ENCODE measurements around the gene CCDC170. TPM values are rescaled to one million over a fixed set of nuclear protein-coding genes. Genes with fewer than 3 reads are reported as not detected.

Gene CCDC170
- total and polyA plus RNA-seq, 2 of the 8 experiments (the other 6 are each of a cell fraction or from before 2014, with no cell fraction given): 0.06 to 0.09 TPM

- Histone ChIP-seq H2AK5ac (ENCODE audit: low read depth, low read length) (no peak overlapping the region), H4K20me1 (replicated peaks in 1 of 2; ENCODE audit: control insufficient read depth in 1 of 2, insufficient read depth in 2 of 2, low read length in 2 of 2) (no peaks in the 10 kb centered on the region), H3K56ac (replicated peaks; ENCODE audit: insufficient read length, low read depth, low read length) (no peak overlapping the region), H3K27me3 (replicated peaks in 1 of 4; ENCODE audit: control insufficient read depth in 3 of 4, extremely low read depth in 1 of 4, insufficient read depth in 3 of 4, low read length in 3 of 4) (no peaks in the 10 kb centered on the region), H3K9ac (replicated peaks in 1 of 4; ENCODE audit: extremely low read depth in 1 of 4, low read depth in 3 of 4, low read length in 3 of 4) (no peak overlapping the region), H3K4me2 (ENCODE audit: insufficient read depth in 1 of 2, low read depth in 2 of 2, low read length in 2 of 2) (no peak overlapping the region), H2BK12ac (ENCODE audit: low read depth, low read length) (no peak overlapping the region), H3K9me3 (ENCODE audit: insufficient read depth in 2 of 2, low read depth in 1 of 2, low read length in 1 of 2) (no peaks in the 10 kb centered on the region; a peak in 1 of 4 replicates), H3K4me3 (ENCODE audit: extremely low read depth in 1 of 4, insufficient read depth in 2 of 4, low read depth in 3 of 4, low read length in 4 of 4) (no peak overlapping the region), H3K4me1 (replicated peaks in 1 of 4; ENCODE audit: control insufficient read depth in 3 of 4, insufficient read depth in 4 of 4, low read length in 3 of 4) (no peaks in the 10 kb centered on the region), H2AFZ (ENCODE audit: low read length) (no peak overlapping the region), H2BK120ac (replicated peaks; ENCODE audit: low read depth, low read length) (no peak overlapping the region), H4K8ac (ENCODE audit: extremely low read depth, insufficient read depth, low read length) (no peak overlapping the region), H3K36me3 (ENCODE audit: control insufficient read depth in 2 of 4, insufficient read depth in 4 of 4, low read length in 3 of 4) (no peaks in the 10 kb centered on the region), H2BK20ac (ENCODE audit: low read length) (no peak overlapping the region), H3K79me2 (ENCODE audit: control insufficient read depth in 1 of 2, insufficient read depth in 2 of 2, low read length in 2 of 2) (no peaks in the 10 kb centered on the region), H3K4ac (replicated peaks; ENCODE audit: insufficient read length, low read depth, low read length) (no peak overlapping the region), H4K5ac (ENCODE audit: insufficient read length, low read depth, low read length) (no peak overlapping the region), H3K14ac (ENCODE audit: insufficient read length) (no peak overlapping the region), H3K18ac (ENCODE audit: extremely low read depth, low read length) (no peak overlapping the region), H2BK5ac (ENCODE audit: low read depth, low read length) (no peak overlapping the region), H3K23ac (ENCODE audit: insufficient read length) (no peak overlapping the region), H3K79me1 (ENCODE audit: low read depth, low read length) (no peaks in the 10 kb centered on the region), H3K23me2 (ENCODE audit: low read depth, low read length) (no peaks in the 10 kb centered on the region), H3K27ac (ENCODE audit: low read depth, low read length) (no peak overlapping the region), H2BK15ac (ENCODE audit: low read length) (no peak overlapping the region), H4K91ac (replicated peaks; ENCODE audit: insufficient read length, low read length) (no peak overlapping the region)
- DNase-seq (ENCODE audit: low read depth in 1 of 2, low spot score in 2 of 2) (no peak), FAIRE-seq (no peak)
- 89% methylated on average over 3 of the region's 3 CpGs; no CpG with 5 or more reads in 1 of the 2 experiments for WGBS, 2 experiments (ENCODE audit: extremely low coverage in 1 of 2, insufficient coverage in 1 of 2, insufficient read length in 1 of 2, insufficient replicate concordance in 2 of 2, low coverage in 1 of 2, low lambda C conversion rate in 2 of 2, missing lambda C conversion rate in 1 of 2)
- TF ChIP-seq, protein P1, sequence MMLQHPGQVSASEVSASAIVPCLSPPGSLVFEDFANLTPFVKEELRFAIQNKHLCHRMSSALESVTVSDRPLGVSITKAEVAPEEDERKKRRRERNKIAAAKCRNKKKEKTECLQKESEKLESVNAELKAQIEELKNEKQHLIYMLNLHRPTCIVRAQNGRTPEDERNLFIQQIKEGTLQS (IDR thresholded peaks at IDR 0.05; ENCODE audit: insufficient read depth, low read depth, low read length): no peak
- TF ChIP-seq KDM4A (IDR thresholded peaks at IDR 0.05; ENCODE audit: low read depth, low read length, severe bottlenecking) (no peak), RBBP5 (IDR thresholded peaks at IDR 0.05; ENCODE audit: borderline replicate concordance, low read depth, low read length) (no peak), EP300 (IDR thresholded peaks at IDR 0.05; ENCODE audit: borderline replicate concordance in 1 of 2, low read depth in 2 of 2, low read length in 2 of 2) (no peak), GTF2F1 (IDR thresholded peaks at IDR 0.05; ENCODE audit: borderline replicate concordance, low read depth, low read length) (no peak), RNF2 (IDR thresholded peaks at IDR 0.05; ENCODE audit: borderline replicate concordance, low read depth, low read length, missing control alignments, poor library complexity, severe bottlenecking) (no peak), SUZ12 (IDR thresholded peaks at IDR 0.05; ENCODE audit: low read length) (no peak), PHF8 (conservative IDR thresholded peaks at IDR 0.05; ENCODE audit: low read depth, low read length) (no peak), SIX5 (IDR thresholded peaks at IDR 0.05; ENCODE audit: low read depth, low read length) (no peak), YY1 (IDR thresholded peaks at IDR 0.05; ENCODE audit: low read depth, low read length) (no peak)
- ChIA-PET CTCF (ENCODE audit: partially characterized antibody) (interaction anchor here (1.7 kb wide), 1 partner anchor 21 kb away, joined by 5 read pairs; no protein-coding TSS in a partner anchor), POLR2A (ENCODE audit: partially characterized antibody) (no interaction called here)
These were observed 59.8 kb downstream of the CCDC170 start for GRCh38 chr6:151553416-151554165.
